ENCODE results near the gene DOCK1.

DOCK1 gene

GRCh38 chr10:127444155-127444554 is 538.9 kb downstream of the DOCK1 start:
- no peak for DNase-seq

- no peak for DNase-seq
Observed at GRCh38 chr10:127447197-127447596, 542.0 kb downstream of the DOCK1 start.

GRCh38 chr10:127449490-127449889 is 544.3 kb downstream of the DOCK1 start:
- no peak for DNase-seq

- DNase-seq = no peak
Observed at GRCh38 chr10:127450644-127451043, 545.4 kb downstream of the DOCK1 start.

- no peak for DNase-seq
Observed at GRCh38 chr10:127451628-127452027, 546.4 kb downstream of the DOCK1 start.

GRCh38 chr10:127452568-127452967 is 547.3 kb downstream of the DOCK1 start:
- DNase-seq = no peak

GRCh38 chr10:127453706-127454105 is 548.5 kb downstream of the DOCK1 start:
- DNase-seq = no peak

- no peak for DNase-seq
Observed at GRCh38 chr10:127456122-127456521, 550.9 kb downstream of the DOCK1 start.

GRCh38 chr10:127458016-127458810 is 553.0 kb downstream of the DOCK1 start:
- no peak for DNase-seq

GRCh38 chr10:127458829-127459228 is 553.6 kb downstream of the DOCK1 start:
- no peak for DNase-seq

- no peak for DNase-seq
Observed at GRCh38 chr10:127459918-127460317, 554.7 kb downstream of the DOCK1 start.

GRCh38 chr10:127462643-127463295 is 557.5 kb downstream of the DOCK1 start:
- DNase-seq = no peak

- no peak for DNase-seq
Observed at GRCh38 chr10:127463548-127463947, 558.3 kb downstream of the DOCK1 start.

- no peak for DNase-seq
Observed at GRCh38 chr10:127464561-127464960, 559.3 kb downstream of the DOCK1 start.

- no peak for DNase-seq
Observed at GRCh38 chr10:127467811-127468210, 562.6 kb downstream of the DOCK1 start.

- DNase-seq = no peak
Observed at GRCh38 chr10:127468632-127469031, 563.4 kb downstream of the DOCK1 start.

GRCh38 chr10:127470911-127471310 is 565.7 kb downstream of the DOCK1 start:
- no peak for DNase-seq

- DNase-seq = no peak
Observed at GRCh38 chr10:127472976-127473375, 567.7 kb downstream of the DOCK1 start.

GRCh38 chr10:127474501-127474900 is 569.3 kb downstream of the DOCK1 start:
- DNase-seq = no peak

- no peak for DNase-seq
Observed at GRCh38 chr10:127485153-127485857, 580.1 kb downstream of the DOCK1 start.

GRCh38 chr10:127486355-127486754 is 581.1 kb downstream of the DOCK1 start:
- no peak for DNase-seq

- no peak for DNase-seq
Observed at GRCh38 chr10:127492607-127493250, 587.5 kb downstream of the DOCK1 start.

- no peak for DNase-seq
Observed at GRCh38 chr10:127496035-127496434, 590.8 kb downstream of the DOCK1 start.
